Measurements from ENCODE around the gene MARCHF3.

Gene MARCHF3

DNA sequence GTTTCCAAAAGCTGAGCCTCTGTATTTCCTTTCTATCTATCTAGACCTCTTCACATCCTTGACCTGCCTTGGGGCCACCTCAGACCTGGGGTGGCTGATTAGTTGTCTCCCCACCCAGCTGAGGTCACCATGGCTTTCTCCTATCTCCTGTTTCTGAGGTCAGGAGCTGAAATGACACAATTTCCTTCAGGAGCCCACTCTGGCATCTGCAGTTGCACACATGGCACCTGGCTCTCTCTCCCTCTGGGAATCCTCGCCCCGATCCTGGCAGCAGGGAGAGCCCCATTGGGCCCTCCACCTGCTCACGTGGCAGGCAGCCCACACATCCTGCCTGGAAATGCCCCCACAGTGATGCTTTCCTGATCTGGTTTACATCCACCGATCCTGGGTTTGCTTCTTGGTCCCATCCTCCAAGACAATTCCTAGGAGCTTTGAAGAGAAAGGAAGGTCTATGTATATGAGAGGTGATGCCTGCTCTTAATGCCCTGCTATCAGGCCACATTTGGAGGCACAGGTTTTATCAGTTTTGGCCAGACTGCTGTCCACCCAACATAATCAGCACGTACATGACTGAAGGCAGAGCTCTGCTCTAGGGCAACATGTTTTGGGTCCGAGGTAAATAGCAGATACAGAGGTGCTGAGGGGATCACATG lies 53.7 kb downstream of the MARCHF3 start:
- DNase-seq (no peak), ATAC-seq (replicated peaks) (no peak)
- peaks cover 5 to 20% of the 10 kb centered on the region in 2 donors for H3K36me3 Mint-ChIP-seq
- H3K4me1 Mint-ChIP-seq = peaks cover 48 to 74% of the 10 kb centered on the region in 2 donors
- H3K27me3 Mint-ChIP-seq = no peaks in the 10 kb centered on the region
- peak overlapping the region; percentile 87 for H3K27ac Mint-ChIP-seq
- H3K4me3 Mint-ChIP-seq = peak overlapping the region in 1 of 2 donors; percentile 46
- H3K9me3 Mint-ChIP-seq = no peaks in the 10 kb centered on the region

DNA sequence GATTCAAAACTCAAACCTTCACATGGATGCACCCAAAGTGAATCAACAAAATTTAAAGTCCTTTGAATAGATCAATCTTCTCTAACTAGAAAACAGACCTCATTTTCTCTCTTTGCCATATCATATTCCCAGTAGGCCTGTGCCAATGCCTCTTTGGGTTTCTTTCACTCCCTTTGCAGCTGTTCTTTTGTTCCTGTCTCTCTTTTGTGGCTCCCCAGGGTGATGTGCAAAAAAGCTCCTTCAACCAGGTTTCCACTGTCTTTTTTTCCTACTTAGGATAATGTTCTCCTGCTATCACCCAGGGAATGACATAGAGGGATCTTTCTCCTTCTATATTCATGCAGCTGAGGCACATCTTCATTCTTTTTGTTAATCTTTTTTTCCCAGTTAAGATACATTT lies 54.6 kb downstream of the MARCHF3 start:
- H3K4me3 Mint-ChIP-seq = no peak overlapping the region
- ATAC-seq (replicated peaks) (no peak), DNase-seq (no peak)
- no peaks in the 10 kb centered on the region for H3K9me3 Mint-ChIP-seq
- H3K36me3 Mint-ChIP-seq = peaks cover 9 to 25% of the 10 kb centered on the region in 2 donors
- peak overlapping the region; percentile 87 for H3K27ac Mint-ChIP-seq
- peaks cover 51 to 82% of the 10 kb centered on the region in 2 donors for H3K4me1 Mint-ChIP-seq
- no peaks in the 10 kb centered on the region for H3K27me3 Mint-ChIP-seq

DNA sequence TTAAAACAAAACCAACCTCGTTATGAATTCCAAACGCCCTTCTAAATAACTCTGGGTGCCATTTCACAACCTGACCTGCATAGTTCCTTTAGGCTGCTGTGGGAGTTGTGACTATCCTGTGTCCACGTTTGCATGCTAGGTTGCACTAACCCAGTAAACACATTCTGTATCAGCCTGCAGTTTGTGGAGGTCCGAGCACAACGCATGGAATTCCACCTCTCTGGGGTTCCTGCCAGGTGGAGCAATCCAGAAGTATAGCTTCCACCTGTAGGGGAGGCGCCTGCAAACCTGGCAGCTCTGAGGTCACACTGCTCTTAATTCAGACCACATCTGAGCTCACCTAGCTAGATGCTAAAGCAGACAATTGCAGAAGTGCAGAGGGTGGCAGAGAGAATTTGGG lies 57.2 kb downstream of the MARCHF3 start:
- H3K9me3 Mint-ChIP-seq = no peaks in the 10 kb centered on the region
- peak overlapping the region; percentile 63 to 67 for H3K4me3 Mint-ChIP-seq
- peak; percentile 29 to 46 for ATAC-seq (replicated peaks)
- no peak for DNase-seq
- peak overlapping the region; percentile 90 for H3K27ac Mint-ChIP-seq
- H3K27me3 Mint-ChIP-seq = no peaks in the 10 kb centered on the region
- H3K36me3 Mint-ChIP-seq = peaks cover 11 to 33% of the 10 kb centered on the region in 2 donors
- peaks cover 49 to 90% of the 10 kb centered on the region in 2 donors for H3K4me1 Mint-ChIP-seq

DNA sequence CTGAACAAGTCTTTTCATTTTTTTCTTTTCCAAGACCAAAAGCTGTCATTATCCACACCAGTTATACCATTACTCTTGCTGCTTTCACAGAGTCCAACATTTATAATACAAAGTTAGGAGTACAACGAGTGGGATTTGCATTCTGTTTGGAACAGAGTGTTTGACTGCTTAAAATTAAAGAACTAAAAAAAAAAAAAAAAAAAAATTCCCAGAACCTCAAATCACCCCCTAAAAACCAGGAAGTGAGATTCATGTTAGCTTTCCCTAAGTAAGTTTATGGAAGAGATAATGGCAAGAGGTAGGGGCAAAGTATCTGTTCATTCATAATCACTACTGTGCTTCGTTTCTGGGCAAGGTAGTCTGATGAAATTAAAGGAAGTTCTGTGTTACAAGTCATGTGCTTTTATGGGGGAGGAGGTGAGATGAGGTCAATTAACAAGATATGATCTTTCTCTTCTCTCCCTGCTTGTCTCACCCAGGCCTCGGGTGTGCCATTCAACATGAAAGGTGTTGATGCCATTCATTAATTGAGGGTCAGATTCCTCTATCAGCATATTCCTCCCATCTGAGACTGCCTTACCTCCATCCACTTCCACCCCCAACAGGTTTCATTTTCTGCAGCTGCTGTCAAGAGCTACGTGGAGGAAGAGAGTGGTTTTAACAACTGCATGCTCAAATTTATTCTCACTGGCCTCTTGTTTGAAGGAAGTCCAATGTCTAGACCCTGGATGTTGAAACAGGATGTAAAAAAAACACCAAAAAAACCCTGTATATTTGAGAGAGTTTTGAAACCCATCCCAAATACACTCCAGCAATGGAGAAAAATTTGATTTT lies 58.1 kb downstream of the MARCHF3 start:
- no peaks in the 10 kb centered on the region for H3K27me3 Mint-ChIP-seq
- peak overlapping the region; percentile 63 to 67 for H3K4me3 Mint-ChIP-seq
- peaks cover 47 to 90% of the 10 kb centered on the region in 2 donors for H3K4me1 Mint-ChIP-seq
- ATAC-seq (replicated peaks) (peak; percentile 76 to 83), DNase-seq (peak; percentile 22)
- peaks cover 0 to 3% of the 10 kb centered on the region in 2 donors for H3K9me3 Mint-ChIP-seq
- peaks cover 15 to 39% of the 10 kb centered on the region in 2 donors for H3K36me3 Mint-ChIP-seq
- H3K27ac Mint-ChIP-seq = peak overlapping the region; percentile 93

DNA sequence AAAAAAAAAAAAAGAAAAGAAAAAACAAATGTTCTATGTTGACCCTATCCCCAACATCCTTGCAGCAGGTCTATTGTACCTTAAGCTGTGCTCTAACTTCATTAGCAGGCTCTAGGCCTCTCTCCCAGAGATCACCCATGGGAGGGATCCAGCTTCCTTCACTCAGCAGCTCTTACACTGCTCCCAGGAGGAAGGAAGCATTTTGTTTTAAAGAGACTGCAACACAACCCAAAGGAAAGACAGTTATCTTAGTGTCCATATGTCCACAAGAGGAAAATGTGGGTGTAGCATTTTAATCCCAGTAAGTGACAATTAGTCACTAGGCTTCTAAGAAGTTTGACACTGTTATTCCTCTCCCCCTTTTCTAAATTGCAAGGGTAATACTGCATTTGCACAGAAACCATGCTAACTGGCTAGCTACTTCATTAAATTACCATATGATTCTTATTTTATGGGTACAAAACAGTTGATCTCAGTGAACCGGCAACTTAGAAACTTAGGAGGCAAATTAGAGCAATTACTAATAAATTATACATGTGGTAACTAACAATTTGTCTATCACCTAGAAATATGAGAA lies 58.8 kb downstream of the MARCHF3 start:
- Mint-ChIP-seq H3K27ac (peak overlapping the region; percentile 93), H3K27me3 (no peaks in the 10 kb centered on the region), H3K36me3 (peaks cover 15 to 35% of the 10 kb centered on the region in 2 donors), H3K4me1 (peaks cover 44 to 87% of the 10 kb centered on the region in 2 donors), H3K4me3 (peak overlapping the region in 1 of 2 donors; percentile 63), H3K9me3 (peaks cover 0 to 3% of the 10 kb centered on the region in 2 donors)
- no peak for ATAC-seq (replicated peaks)
- no peak for DNase-seq

DNA sequence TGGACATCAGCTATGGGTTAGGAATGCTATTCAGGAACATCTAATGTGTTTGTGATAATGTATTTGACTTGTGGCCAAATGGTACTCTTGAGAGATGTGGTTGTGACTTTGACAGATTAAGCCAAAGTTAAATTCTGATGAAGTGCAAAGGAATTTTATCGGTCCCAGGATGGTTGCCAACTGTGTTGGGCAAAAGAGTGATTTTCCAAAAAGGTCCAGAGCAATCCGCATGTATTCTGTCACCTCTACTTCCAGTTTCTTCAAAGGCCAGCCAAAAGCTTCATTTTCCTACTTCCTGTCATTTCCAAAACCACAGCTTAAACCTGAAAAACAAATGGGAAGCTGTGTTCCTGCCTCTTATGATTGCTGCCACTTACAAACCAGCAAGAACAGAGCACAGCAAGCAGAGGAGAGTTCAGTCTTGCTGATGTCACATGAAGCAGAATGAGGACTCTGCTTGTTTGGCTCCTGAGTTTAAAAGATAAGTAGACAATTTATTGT lies 59.8 kb downstream of the MARCHF3 start:
- no peaks in the 10 kb centered on the region for H3K27me3 Mint-ChIP-seq
- H3K4me3 Mint-ChIP-seq = peak overlapping the region; percentile 39 to 63
- DNase-seq (no peak), ATAC-seq (replicated peaks) (no peak)
- H3K9me3 Mint-ChIP-seq = peaks cover 0 to 3% of the 10 kb centered on the region in 2 donors
- peaks cover 12 to 25% of the 10 kb centered on the region in 2 donors for H3K36me3 Mint-ChIP-seq
- H3K4me1 Mint-ChIP-seq = peaks cover 39 to 85% of the 10 kb centered on the region in 2 donors
- H3K27ac Mint-ChIP-seq = peak overlapping the region; percentile 83

DNA sequence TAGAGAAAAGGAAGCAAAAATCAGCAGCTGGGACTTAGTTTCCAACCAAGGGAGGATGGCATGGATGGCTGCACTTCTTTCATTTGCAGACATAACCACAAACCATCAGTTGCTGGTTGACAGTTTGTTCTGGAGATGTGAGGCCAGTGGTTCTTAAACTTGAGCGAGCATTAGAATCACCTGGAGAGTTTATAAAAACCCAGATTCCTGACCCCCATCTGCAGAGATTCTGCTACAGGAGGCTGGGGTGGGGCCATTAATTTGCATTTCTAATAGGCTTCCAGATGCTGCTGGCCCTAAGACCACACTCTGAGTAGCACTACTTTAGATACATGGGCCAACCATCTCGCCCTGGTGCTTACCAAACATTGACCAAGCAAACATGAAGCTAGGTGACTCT lies 60.8 kb downstream of the MARCHF3 start:
- Mint-ChIP-seq H3K9me3 (peaks cover 0 to 3% of the 10 kb centered on the region in 2 donors), H3K4me1 (peaks cover 47 to 90% of the 10 kb centered on the region in 2 donors), H3K27ac (peak overlapping the region; percentile 63), H3K36me3 (peaks cover 10 to 25% of the 10 kb centered on the region in 2 donors), H3K4me3 (peak overlapping the region in 1 of 2 donors; percentile 11), H3K27me3 (no peaks in the 10 kb centered on the region)
- ATAC-seq (replicated peaks) (no peak), DNase-seq (no peak)

DNA sequence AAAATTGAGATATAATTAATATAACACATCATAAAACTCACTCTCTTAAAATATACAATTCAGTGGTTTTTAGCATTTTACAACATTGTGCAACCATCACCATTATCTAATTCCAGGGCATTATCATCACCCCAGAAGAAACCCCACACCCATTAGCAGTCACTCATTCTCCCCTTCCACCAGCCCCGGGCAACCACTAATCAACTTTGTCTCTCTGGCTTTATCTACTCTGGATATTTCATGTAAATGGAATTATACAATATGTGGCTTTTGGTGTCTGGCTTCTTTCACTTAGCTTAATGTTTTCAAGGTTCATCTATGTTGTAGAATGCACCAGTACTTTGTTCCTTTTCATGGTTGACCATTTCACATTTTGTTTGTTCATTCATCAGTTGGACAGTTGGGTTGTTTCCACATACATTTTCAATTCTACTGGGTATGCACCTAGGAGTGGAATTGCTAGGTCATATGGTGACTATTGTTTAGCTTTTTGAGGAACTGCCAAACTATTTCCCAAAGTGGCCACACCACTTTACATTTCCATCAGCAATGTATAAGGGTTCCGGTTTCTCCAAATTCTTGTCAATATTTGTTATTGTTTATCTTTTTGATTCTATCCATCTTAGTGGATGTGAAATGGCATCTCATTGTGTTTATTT lies 62.4 kb downstream of the MARCHF3 start:
- H3K9me3 Mint-ChIP-seq = peaks cover 0 to 3% of the 10 kb centered on the region in 2 donors
- H3K4me3 Mint-ChIP-seq = no peak overlapping the region
- peak overlapping the region; percentile 6 for H3K27ac Mint-ChIP-seq
- H3K4me1 Mint-ChIP-seq = peaks cover 45 to 88% of the 10 kb centered on the region in 2 donors
- ATAC-seq (replicated peaks) = no peak
- DNase-seq = no peak
- no peaks in the 10 kb centered on the region for H3K27me3 Mint-ChIP-seq
- peaks cover 10 to 26% of the 10 kb centered on the region in 2 donors for H3K36me3 Mint-ChIP-seq

DNA sequence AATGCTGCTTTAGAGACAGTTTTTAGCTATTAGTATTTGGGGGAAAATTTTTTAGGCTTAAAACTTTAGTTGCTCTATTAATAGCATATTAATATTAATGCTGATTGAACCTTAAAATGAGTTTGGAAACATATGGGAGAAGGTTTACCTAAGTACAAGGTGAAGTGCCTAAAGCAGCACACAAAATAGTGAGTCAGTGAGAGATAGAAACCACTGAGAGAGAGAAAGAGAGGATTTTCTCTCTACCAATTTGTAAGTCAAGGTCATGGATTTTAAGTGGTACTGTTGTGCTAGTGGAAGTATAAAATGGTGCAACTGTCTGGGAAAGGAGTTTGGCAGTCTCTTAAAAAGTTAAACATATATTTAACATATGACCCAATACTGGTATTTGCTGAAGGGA lies 64.9 kb downstream of the MARCHF3 start:
- Mint-ChIP-seq H3K4me3 (peak overlapping the region; percentile 43 to 61), H3K9me3 (peaks cover 0 to 3% of the 10 kb centered on the region in 2 donors), H3K4me1 (peaks cover 38 to 81% of the 10 kb centered on the region in 2 donors), H3K27ac (peak overlapping the region; percentile 81), H3K27me3 (no peaks in the 10 kb centered on the region), H3K36me3 (peaks cover 5 to 20% of the 10 kb centered on the region in 2 donors)
- DNase-seq (no peak), ATAC-seq (replicated peaks) (peak; percentile 68 to 70)

DNA sequence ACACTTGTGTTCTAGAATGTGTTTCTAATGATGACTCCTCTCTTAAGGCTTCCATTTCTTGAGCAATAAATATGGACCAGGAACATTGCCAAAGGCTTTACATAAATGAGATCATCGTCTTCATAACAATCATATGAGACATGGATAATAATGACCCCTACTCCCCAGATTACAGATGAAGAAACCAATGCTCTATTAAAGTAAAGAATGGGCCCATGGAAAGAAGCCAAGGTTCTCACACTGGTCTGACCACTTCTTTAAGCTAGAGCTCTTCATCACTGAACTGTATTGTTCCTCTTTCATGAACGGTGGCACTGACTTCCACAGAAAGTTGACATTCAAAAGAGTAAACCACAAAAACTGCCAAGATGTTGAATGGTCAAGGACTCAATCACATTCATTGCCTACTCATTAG lies 65.3 kb downstream of the MARCHF3 start:
- Mint-ChIP-seq H3K36me3 (peaks cover 5 to 19% of the 10 kb centered on the region in 2 donors), H3K9me3 (peaks cover 0 to 3% of the 10 kb centered on the region in 2 donors), H3K27me3 (no peaks in the 10 kb centered on the region), H3K4me1 (peaks cover 36 to 78% of the 10 kb centered on the region in 2 donors), H3K4me3 (peak overlapping the region; percentile 43 to 61), H3K27ac (peak overlapping the region; percentile 81)
- DNase-seq (peak; percentile 28), ATAC-seq (replicated peaks) (peak; percentile 92 to 93)

DNA sequence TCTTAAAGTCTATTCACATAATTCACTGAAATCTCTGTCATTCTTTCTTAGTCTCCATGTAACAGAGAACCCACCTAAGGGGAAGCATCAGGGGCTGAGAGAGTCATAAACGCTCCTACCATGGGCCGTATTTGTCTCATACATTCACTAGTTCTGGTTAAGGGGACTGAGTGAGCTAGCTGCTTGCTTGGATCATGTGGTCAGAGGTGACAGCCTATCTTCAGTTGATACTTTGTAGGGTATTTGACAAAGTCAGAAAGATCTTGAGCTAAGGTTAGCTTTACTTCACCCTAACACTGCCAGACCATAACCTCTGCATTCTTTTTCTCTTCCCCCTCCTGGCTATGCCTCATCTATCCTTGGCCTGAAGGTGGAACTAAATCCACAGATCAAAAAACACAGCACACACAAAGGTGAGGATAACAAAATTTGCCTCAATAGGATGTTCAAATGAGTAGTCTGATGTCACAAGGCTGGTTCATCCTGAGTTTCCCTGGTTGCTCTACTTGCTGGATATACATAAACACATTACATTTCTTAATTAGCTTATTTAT lies 66.5 kb downstream of the MARCHF3 start:
- Mint-ChIP-seq H3K4me1 (peaks cover 36 to 66% of the 10 kb centered on the region in 2 donors), H3K4me3 (no peak overlapping the region)
- no peak for ATAC-seq (replicated peaks)

DNA sequence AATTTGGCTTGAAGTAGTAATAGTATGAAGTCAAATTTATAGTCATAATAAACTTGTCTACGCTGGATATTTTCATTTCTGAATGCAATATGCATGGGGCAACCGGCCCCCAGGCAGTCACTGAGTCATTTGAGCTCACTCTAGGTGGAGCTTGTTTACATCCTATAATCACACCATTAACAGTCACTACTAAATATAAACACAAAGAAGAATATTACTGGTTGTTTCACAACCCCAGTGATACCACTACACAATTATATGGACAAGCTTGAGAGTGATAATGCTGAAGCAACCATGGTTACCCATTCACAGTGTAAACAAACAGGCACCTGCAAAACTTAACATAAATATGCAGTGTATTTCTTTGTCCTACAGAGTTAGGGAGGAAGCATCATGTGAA lies 68.7 kb downstream of the MARCHF3 start:
- peak overlapping the region; percentile 20 for H3K27ac Mint-ChIP-seq
- no peaks in the 10 kb centered on the region for H3K27me3 Mint-ChIP-seq
- peaks cover 2 to 10% of the 10 kb centered on the region in 2 donors for H3K36me3 Mint-ChIP-seq
- ATAC-seq (replicated peaks) (no peak), DNase-seq (no peak)
- H3K9me3 Mint-ChIP-seq = no peaks in the 10 kb centered on the region
- peaks cover 34 to 50% of the 10 kb centered on the region in 2 donors for H3K4me1 Mint-ChIP-seq
- no peak overlapping the region for H3K4me3 Mint-ChIP-seq

More for the DNA sequence above, 66.5 kb downstream of the MARCHF3 start:
- Mint-ChIP-seq H3K27me3 (no peaks in the 10 kb centered on the region), H3K36me3 (peaks cover 5 to 16% of the 10 kb centered on the region in 2 donors), H3K9me3 (peaks cover 0 to 3% of the 10 kb centered on the region in 2 donors), H3K27ac (peak overlapping the region; percentile 75)
- no peak for DNase-seq

DNA sequence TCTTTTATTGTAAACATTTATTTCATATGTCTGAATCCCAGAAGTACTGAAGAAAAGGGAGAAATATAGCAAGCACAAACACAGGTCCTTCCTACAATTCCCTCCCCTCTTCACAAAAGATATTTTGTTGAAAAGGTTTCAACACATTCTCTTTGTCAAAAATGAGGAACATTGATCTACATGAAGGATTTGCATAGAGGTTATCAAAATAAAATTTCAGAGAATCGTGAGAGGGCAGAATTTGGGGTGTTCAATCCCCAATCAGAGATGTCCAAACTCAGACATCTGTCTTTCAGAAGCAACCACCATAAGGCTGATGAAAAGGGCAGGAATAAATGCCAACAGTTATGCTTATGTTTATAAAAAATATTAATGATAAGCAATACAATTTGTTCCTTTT lies 69.2 kb downstream of the MARCHF3 start:
- ATAC-seq (replicated peaks) (no peak), DNase-seq (no peak)
- Mint-ChIP-seq H3K27me3 (no peaks in the 10 kb centered on the region), H3K9me3 (no peaks in the 10 kb centered on the region), H3K4me1 (peaks cover 34 to 49% of the 10 kb centered on the region in 2 donors), H3K27ac (no peak overlapping the region), H3K4me3 (no peak overlapping the region), H3K36me3 (peaks cover 3 to 10% of the 10 kb centered on the region in 2 donors)

Data from stimulated activated naive B cell treated with anti-CD40 and anti-IgM and Interleukin-4, amounts not matched to agents 10 μg/mL and 1 μg/mL and 100 μg/mL, for 72 hours (primary cell).